ENCODE data around the gene ARFGAP2.

Gene ARFGAP2

GRCh38 chr11:47160753-47161133 lies 15.9 kb downstream of the ARFGAP2 start:
- TF ChIP-seq CTCF (IDR thresholded peaks at IDR 0.05; ENCODE audit: low read depth, low read length): no peak

GRCh38 chr11:47158242-47158641 lies 18.4 kb downstream of the ARFGAP2 start:
- no peak for DNase-seq (ENCODE audit: extremely low read depth, low read depth)

More at GRCh38 chr11:47160753-47161133, 15.9 kb downstream of the ARFGAP2 start:
- no peak for DNase-seq (ENCODE audit: extremely low read depth, low read depth)

GRCh38 chr11:47157805-47158204 lies 18.9 kb downstream of the ARFGAP2 start:
- DNase-seq (ENCODE audit: extremely low read depth, low read depth): no peak
- TF ChIP-seq CTCF (IDR thresholded peaks at IDR 0.05; ENCODE audit: low read depth, low read length): no peak

More at GRCh38 chr11:47158242-47158641, 18.4 kb downstream of the ARFGAP2 start:
- no peak for TF ChIP-seq CTCF (IDR thresholded peaks at IDR 0.05; ENCODE audit: low read depth, low read length)

GRCh38 chr11:47156951-47157350 lies 19.7 kb downstream of the ARFGAP2 start:
- DNase-seq (ENCODE audit: extremely low read depth, low read depth): no peak
- no peak for TF ChIP-seq CTCF (IDR thresholded peaks at IDR 0.05; ENCODE audit: low read depth, low read length)

- DNase-seq (ENCODE audit: extremely low read depth, low read depth): no peak
- no peak for TF ChIP-seq CTCF (IDR thresholded peaks at IDR 0.05; ENCODE audit: low read depth, low read length)
Measured at GRCh38 chr11:47156333-47156732, 20.3 kb downstream of the ARFGAP2 start.

GRCh38 chr11:47155879-47156278 lies 20.8 kb downstream of the ARFGAP2 start:
- no peak for TF ChIP-seq CTCF (IDR thresholded peaks at IDR 0.05; ENCODE audit: low read depth, low read length)
- no peak for DNase-seq (ENCODE audit: extremely low read depth, low read depth)

- DNase-seq (ENCODE audit: extremely low read depth, low read depth): no peak
- no peak for TF ChIP-seq CTCF (IDR thresholded peaks at IDR 0.05; ENCODE audit: low read depth, low read length)
Measured at GRCh38 chr11:47154616-47155570, 21.8 kb downstream of the ARFGAP2 start.

Data from AG09319 (cell line).